Bronchial epithelial cell (primary cell): Measurements from ENCODE around the gene SHISAL1. TPM values are rescaled to one million over a fixed set of nuclear protein-coding genes. Genes with fewer than 3 reads are reported as not detected.

ENCODE experiments used
- DNase-seq: peaks from one replicate; pipeline ENCODE4 v3.0.0-alpha.2; 2010; ENCODE audit warnings: low read depth
- FAIRE-seq: peaks from 2 replicates; lab custom pipeline; 2011; peaks lifted over from hg19 to GRCh38; lab: Jason Lieb, UNC
- H3K27me3 ChIP-seq: 2 replicates; pipeline ENCODE4 v1.5.1; 2011; ENCODE audit warnings: low read length; ENCODE audit not compliant: control insufficient read depth, insufficient read depth
- H3K36me3 ChIP-seq: 2 replicates; pipeline ENCODE4 v1.5.1; 2011; ENCODE audit warnings: low read length; ENCODE audit not compliant: control insufficient read depth, insufficient read depth
- H3K4me3 ChIP-seq: 2 replicates; pipeline ENCODE4 v1.5.1; 2011; ENCODE audit warnings: mild to moderate bottlenecking, low read depth, low read length, control low read depth
- total RNA-seq: library from RNA; depleted of rRNA; stranded (reverse); fragments of >200 nt; gene quantifications from 2 replicates; pipeline ENCODE4 v1.2.1, GENCODE V29; 2014
- TF ChIP-seq, protein P1 (sequence below): IDR thresholded peaks from 2 replicates; pipeline ENCODE4 v1.5.1; 2011; ENCODE audit warnings: mild to moderate bottlenecking, moderate library complexity, low read length, control low read depth, inconsistent platforms; ENCODE audit not compliant: insufficient read depth, severe bottlenecking

The SHISAL1 gene
- total RNA-seq, 1 donor from 2014 or later, result 0.26 TPM

DNA sequence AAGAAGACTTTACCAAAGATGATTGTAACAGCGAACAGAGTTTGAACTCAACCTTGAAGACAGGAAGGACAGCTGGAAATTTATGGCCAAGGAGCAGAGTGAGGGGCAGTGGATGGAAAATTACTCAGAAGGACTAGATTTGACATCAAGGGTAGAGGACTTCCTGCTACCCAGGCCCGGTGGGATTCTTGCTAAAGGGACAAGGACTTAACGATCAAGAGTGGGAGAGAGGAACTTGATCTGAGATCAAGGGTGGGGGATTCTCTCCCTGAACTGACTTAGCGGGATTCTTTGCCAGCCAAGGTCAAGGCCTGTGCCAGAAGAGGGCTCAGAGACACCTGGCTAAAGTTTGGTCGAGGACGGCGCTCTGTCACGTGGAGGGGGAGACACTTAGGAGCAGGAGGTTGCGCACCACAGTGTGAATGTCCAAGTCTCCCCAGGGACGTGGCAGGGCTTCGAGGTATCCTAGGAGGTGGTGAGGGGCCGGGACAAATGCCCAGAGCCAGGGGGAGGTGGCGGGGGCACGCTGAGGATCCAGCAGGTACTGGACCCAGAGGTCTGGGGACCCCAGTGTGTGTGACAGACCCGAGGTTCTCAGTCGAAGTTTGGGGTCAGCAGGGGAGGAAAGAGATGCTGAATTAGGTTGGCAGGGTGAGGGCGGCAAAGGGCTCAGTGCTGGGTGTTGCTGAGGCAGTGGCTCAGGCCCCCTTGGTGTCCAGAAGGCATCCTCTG is 46.1 kb upstream of the SHISAL1 start:
- TF ChIP-seq, protein P1, sequence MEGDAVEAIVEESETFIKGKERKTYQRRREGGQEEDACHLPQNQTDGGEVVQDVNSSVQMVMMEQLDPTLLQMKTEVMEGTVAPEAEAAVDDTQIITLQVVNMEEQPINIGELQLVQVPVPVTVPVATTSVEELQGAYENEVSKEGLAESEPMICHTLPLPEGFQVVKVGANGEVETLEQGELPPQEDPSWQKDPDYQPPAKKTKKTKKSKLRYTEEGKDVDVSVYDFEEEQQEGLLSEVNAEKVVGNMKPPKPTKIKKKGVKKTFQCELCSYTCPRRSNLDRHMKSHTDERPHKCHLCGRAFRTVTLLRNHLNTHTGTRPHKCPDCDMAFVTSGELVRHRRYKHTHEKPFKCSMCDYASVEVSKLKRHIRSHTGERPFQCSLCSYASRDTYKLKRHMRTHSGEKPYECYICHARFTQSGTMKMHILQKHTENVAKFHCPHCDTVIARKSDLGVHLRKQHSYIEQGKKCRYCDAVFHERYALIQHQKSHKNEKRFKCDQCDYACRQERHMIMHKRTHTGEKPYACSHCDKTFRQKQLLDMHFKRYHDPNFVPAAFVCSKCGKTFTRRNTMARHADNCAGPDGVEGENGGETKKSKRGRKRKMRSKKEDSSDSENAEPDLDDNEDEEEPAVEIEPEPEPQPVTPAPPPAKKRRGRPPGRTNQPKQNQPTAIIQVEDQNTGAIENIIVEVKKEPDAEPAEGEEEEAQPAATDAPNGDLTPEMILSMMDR, result no peak
- H3K4me3 ChIP-seq, result no peak overlapping the region
- peaks cover 4% of the 10 kb centered on the region for H3K27me3 ChIP-seq
- H3K36me3 ChIP-seq, result no peaks in the 10 kb centered on the region
- DNase-seq (no peak), FAIRE-seq (no peak)

DNA sequence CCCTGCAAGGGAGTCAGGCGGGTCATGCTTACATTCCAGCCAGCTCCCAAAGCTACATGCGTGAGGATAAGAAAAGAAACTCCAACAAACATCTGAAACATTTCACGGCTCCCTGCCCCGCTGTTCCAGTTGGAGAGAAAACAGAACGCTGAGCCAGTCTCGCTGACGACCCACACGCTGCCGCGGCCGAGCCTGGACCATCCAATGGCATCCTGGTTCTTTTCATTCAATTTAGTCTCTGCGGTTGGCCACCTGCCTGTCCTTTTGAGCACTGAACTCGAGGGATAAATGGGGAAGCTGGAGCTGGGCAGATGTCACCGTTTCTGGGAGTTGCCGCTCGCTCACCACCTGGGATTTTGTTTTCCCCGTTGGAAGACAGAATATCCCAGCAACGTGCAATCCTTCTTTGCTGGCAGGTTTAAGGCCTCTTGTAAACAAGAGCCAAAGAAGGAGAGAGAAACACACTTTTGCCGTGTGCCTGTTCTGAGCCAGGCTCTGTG is 45.3 kb upstream of the SHISAL1 start:
- DNase-seq (no peak), FAIRE-seq (no peak)
- H3K36me3 ChIP-seq, result no peaks in the 10 kb centered on the region
- TF ChIP-seq, protein P1, result no peak
- H3K4me3 ChIP-seq, result no peak overlapping the region
- H3K27me3 ChIP-seq, result peaks cover 4% of the 10 kb centered on the region

DNA sequence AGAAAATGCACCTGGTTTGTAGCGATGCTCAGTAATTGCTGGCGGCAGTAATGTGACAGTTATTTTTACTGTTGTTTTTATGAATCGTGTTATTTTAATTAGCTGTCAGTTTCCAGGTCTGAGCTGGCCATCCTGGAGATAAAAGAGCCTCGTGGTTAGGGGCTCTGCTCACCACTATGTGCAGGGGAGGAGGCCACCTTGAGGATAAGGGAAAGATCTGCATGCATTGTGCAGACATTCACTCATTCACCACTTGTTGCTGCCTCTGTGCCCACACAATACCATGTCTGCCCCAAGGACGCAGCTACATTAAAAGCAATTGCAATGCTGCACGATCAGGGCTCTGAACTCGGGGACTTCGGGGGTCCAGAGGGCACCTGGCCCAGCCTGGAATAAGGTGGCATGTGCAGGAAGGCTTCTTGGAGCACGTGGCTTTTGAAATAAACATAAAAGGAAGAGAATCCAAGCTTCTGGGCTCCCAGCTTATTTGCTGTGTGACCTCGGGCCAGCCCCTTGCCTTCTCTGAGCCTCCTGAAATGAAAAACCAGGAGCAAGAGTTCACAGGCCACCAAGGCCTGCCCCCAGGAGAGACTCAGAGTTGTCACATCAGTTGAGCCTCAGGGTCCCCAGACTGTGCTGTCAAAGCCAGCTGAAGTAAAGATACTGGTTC is 44.7 kb upstream of the SHISAL1 start:
- Histone ChIP-seq H3K27me3 (peaks cover 4% of the 10 kb centered on the region), H3K36me3 (no peaks in the 10 kb centered on the region), H3K4me3 (no peak overlapping the region)
- TF ChIP-seq, protein P1, result no peak
- DNase-seq (no peak), FAIRE-seq (no peak)

DNA sequence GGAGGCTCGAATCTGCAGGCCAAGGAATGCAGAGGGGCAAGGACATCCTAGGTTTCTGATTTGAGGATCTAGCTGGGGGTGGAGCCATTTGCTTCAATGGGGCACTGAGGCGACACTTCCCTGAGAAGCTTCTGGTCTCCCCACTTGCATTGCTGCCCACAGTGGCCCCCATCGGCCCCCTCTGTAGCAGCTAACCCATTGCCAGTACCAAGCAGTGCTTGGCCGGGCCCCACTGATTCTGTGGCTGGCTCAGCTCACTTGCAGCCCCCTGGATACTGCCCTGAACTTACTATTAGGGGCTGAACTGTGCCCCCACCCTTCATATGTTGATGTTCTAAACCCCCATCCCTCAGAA is 42.9 kb upstream of the SHISAL1 start:
- Histone ChIP-seq H3K27me3 (peaks cover 4% of the 10 kb centered on the region), H3K4me3 (no peak overlapping the region), H3K36me3 (no peaks in the 10 kb centered on the region)
- DNase-seq, result no peak
- TF ChIP-seq, protein P1, result no peak
- no peak for FAIRE-seq

DNA sequence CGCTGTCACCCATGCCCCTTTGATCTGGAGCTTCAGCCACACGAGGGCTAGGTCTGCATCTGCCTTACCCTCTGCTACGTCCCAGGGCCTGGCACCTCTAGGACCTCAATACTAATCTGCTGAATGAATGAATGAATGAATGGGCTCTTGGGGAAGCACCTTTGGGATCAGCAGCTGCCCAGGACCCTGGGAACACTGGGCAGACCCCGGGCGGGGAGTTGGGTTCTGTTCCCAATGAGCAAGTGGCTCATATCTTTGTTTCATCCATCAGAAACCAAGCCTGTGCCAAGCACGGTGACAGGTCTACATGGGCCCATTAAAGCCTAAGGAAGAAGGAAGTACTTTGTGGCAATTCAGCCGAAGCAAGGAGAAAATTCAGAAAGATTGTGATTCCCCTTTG is 41.5 kb upstream of the SHISAL1 start:
- DNase-seq, result no peak
- H3K27me3 ChIP-seq, result peaks cover 11% of the 10 kb centered on the region
- FAIRE-seq, result no peak

More for the DNA sequence above, 41.5 kb upstream of the SHISAL1 start:
- TF ChIP-seq, protein P1, result no peak
- no peak overlapping the region for H3K4me3 ChIP-seq
- H3K36me3 ChIP-seq, result no peaks in the 10 kb centered on the region
